Measurements from ENCODE around the gene MED23.
A peak's percentile ranks its signal among the peaks of the same experiment; 100 is the strongest.

Gene MED23

DNA sequence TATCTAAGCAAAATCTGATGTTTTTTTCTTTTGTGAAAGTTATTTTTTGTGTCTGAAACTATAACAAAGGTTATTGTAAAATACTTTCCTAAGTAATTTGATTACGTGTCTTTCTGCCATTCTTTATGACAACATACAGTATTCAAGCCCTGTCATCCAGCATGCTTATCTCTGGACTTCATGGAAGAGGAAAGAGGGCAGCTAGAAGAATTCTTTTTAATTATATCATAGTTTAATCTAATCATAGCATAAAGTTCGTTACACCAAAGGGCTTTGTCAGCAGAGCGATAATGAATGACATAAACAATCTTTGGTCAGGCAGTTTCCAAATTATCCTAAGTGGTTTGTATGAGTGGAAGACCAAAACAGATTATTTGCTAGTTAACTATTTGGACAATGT, 12.5 kb upstream of the MED23 start:
- ATAC-seq: no peak

DNA sequence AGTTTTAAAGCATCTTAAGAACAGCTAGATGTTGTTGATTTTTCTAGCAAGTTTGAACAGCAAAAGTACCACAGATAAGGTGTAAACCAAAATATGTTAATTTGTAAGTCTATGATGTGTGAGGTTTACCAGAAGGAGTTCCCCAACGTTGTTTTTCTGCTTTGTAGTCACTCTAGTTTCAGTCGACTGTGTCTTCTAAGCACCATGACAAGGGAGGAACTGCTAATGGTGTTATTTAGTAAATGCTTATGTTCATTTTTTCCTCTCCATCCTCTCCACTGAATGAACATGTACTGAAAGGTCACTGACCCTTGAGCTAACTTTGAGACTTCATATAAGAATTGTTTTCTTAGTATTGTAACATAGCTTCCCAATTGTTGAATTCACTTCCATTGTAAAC, 12.1 kb upstream of the MED23 start:
- ATAC-seq: peak; percentile 73 to 92

GRCh38 chr6:131638013-131638412, 10.0 kb upstream of the MED23 start:
- ATAC-seq: no peak

DNA sequence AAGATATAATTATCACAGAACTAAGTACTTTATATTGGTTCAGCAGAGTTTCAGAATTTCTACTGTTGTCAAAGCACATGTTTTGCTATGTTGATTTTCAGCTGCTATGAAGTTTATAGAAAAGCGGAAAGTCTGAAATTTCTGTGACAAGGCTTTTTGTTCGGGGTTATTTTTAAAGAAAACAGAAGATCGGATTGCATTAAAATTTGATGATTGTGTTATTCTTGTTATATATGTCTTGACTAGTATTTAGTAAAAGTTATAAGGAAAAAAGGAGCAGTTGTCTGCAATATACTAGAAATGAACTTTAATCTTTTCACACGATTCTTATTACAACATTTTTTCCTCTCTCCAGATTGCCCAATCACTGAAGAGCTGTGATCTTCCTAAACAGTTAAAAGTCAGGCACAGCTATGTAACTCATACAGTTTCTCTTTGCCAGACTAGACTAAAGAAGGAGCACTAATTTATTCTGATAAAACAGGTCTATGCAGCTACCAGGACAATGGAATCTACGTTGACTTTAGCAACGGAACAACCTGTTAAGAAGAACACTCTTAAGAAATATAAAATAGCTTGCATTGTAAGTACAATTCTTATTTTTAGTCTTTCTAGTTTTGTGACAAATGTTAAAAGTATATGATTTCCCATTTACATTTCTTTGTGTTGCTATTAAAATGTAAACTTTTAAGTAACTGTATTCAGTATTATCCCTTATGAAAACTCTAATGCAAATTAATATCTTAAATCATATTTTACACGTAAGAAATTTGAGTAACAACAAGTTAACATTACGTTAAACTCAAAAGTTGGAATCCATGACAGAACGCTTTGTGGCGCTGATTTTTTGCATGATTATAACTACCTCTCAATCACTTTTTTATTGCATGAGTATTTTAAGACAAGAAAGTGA, 9.1 kb upstream of the MED23 start, which contains the start of gene ENPP3:
Gene ENPP3, plus strand, starts transcription at position 423 of the 913 bp plus-strand sequence. Its CDS starts 83 bp downstream, at position 506.
- ATAC-seq: no peak

DNA sequence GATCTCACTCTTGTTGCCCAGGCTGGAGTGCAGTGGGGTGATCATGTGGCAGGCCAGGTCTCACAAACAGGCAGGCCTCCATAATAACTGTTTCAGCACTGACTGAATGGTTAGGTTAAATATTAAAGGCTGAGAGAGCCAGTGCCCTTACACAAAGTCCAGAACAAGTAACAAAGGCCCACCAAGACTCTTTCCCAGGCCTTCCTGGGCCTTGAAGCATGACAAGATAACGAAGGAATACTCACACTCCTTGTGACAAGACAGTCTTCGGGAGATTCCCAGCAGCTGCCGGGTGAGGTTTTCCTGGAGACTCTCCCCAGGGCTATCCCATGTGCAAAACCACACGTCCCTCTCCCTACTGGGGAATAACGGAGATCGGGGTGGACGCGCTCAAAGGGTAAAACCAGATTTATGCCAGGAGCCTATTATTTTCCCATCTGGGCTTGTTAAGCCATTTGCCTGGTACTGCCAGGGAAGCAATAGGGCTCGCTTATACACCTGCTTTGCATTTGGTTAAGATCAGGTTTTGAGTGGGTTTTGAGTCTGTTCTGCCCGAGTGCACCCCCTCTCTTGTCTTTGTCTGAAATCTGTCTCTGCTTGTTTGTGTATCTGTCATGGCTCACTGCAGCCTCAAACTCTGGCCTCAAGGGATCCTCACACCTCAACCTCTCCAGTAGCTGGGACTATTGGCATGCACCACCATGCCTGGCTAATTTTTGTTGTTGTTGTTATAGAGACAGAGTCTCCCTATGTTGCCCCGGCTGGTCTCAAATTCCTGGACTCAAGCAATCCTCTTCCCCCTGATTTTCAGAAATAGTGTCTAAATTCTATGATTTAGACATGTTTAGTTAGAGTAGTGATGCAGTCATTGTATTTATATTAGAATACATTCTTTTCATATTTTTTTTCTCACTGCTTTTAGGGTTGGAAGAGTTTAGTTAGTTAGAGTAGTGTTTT, 7.6 kb upstream of the MED23 start:
- no peak for ATAC-seq

- ATAC-seq: no peak
Measured at GRCh38 chr6:131631625-131632289, 3.7 kb upstream of the MED23 start.

DNA sequence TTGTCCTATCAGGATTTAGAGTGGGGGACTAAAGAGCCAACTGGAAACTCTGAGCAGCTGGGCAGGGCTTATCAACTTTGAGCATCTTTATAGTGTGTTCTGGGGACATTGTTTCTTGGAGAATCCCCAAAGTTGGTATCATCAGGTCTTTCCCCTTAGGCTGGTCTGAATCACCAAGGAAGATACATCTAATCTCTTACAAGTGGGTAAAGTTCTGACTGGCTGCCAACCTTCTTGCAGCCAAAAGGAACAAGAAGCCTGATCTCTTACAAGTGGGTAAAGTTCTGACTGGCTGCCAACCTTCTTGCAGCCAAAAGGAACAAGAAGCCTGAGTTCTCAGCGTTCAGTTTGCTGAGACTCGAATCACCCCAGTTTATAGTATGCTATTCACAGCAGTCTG, 1.6 kb upstream of the MED23 start:
- ATAC-seq: no peak

GRCh38 chr6:131628726-131629125, 684 bp upstream of the MED23 start:
- peak in 1 of 2 donors; percentile 16 for ATAC-seq

DNA sequence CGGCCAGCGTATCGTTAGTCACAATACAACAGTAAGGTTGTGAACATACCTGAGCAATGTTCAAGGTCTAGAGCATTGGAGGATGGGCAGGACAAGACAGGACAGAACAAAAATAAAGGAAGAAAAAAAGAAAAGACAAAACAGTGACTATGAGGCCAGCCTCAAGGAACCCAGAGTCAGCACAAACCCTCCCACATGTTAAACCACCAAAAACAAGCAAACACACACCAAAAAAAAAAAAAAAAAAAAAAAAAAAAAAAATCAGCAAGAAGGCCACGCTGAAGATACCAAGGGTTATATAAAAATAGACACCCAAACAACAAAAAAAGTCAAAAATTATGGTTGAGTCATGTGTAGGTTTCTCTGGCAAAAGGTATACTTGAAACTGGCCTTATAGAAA, 12.8 kb downstream of the MED23 start:
- no peak for ATAC-seq

- ATAC-seq: no peak
Measured at GRCh38 chr6:131613296-131613925, 14.6 kb downstream of the MED23 start.

DNA sequence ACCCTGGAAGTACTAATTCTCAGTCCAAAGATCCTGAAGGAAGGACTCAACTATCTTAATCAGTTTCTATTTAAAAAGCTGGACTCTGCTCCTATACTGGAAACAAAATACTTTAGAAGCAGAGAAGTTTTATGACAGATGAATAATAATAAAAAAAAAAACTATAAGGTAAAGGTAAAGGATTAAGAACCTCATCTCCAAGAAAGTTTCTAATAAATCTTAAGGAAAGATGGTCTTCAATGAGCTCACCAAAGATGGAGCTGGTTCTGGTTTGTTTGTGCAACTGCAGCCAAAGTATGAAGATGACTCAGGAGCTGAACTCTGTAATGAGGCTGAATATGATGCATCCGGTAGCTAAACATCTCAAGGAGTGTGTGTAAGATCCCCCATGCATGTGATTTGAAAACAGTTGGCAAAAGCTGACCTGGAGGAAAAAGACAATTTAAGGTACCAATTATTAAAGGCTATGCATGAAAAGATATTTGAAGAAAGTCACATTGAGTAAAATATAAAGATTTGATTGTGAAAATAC, 25.2 kb downstream of the MED23 start:
- no peak for ATAC-seq

DNA sequence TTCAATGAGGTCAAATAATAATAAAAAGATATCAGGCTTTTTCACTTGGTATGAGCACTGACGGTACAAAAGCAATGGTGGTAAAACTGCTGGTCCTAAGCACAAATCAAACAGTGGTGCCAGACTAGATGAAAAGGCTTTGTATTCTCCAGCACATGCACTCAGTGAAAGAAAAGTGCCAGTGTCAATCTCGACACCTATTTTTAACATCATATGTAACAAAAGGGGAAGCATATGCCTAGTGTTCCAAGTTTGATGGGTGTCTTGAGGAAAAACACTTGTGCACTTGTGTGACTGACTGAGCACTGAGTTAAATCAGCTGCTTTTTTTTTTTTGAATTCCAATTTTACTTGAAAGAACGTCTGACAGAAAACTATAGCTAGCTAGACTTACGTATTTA, 27.3 kb downstream of the MED23 start:
- no peak for ATAC-seq

- no peak for ATAC-seq
Measured at GRCh38 chr6:131597446-131597845, 30.6 kb downstream of the MED23 start.

- ATAC-seq: no peak
Measured at GRCh38 chr6:131594074-131594473, 34.0 kb downstream of the MED23 start.

DNA sequence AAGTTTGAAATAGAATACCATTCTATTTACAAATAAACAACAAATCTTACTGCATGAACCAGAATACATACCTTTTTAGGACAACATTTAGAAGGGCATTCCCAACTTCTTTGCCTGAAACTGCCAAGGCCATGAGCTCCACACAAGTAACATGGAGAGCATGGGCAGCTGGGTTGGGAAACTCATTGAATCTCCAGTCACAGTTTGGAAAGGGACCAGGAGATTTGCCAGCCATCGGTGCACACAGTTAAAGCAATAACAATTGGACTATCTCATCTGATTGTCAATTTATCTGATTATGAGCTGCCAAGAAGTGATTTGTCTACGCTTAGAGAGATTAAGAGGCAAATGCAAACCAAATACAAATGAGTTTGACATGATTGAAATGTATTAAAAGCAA, 35.1 kb downstream of the MED23 start:
- ATAC-seq: no peak

DNA sequence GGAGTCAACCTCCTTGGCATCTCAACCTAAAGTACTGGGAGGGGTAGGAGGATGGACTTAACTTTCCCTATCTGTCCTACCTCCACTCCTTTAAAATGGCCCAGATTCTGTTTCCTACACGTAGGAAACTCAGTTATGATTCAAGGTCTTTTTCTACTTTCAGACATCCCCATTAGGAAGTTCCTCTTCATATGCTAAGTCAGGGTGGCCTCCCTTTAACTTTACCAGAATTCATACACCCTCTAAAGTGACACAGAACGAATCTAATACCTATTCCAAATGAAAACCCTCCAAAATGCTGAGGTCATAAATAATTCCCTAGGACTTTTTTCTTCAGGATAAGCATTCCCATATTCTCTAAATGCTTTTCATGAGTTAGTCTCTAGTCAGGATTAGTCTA, 39.4 kb downstream of the MED23 start:
- no peak for ATAC-seq

DNA sequence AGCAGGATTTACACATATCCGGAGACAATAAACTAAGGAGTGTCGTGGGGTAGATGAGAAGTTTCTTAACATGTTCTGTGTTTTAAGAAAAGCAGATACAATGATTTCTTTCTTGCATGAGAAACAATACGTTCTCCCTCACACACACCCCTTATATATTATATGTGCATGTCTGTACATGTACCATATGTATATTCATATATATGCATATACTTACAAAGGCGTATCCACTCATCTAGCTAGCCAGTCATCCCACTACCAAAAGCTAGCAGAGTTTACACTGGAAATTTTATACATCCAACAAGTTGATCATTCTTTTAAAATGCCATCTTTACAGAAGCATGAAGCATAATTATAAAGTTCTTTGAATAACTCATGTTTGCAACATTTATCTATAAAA, 40.1 kb downstream of the MED23 start:
- no peak for ATAC-seq

- ATAC-seq: no peak
Measured at GRCh38 chr6:131586543-131586942, 41.5 kb downstream of the MED23 start.

- ATAC-seq: no peak
Measured at GRCh38 chr6:131581523-131581922, 46.5 kb downstream of the MED23 start.

GRCh38 chr6:131575834-131576478, 52.1 kb downstream of the MED23 start:
- ATAC-seq: no peak

GRCh38 chr6:131574686-131575085, 53.4 kb downstream of the MED23 start:
- no peak for ATAC-seq

DNA sequence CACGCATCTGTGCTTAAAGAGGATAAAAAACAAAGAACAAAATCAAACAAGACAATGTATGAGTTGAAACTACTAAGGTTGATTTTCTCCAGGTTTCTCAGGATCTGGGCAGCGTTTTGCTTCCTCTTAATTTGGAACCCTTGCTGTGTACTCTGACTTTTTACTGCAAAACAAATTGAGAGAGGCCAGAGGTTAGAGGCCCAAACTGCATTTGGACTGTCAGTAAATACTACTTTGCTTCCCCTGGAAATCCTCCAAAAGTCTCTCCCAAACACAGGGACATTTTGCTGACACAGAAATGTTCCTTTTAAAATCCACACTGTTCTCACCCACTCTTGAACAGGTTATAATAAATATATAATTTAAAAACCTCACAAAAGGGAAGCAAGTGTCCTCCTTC, 53.9 kb downstream of the MED23 start:
- no peak for ATAC-seq

Data from activated CD4-positive, CD25-positive, alpha-beta regulatory T cell treated with anti-CD3 and anti-CD28 coated beads, Interleukin-2, amount 50 U/mL, for 24 hours (primary cell).